HG03039 (cell line): ENCODE measurements around the gene SEMA6A.

Experiments
- ATAC-seq: cut with Tn5 transposase; IDR thresholded peaks from one replicate; pipeline ENCODE4 v1.9.1; 2021; ENCODE audit warnings: mild to moderate bottlenecking, moderate library complexity; ENCODE audit not compliant: unreplicated experiment

SEMA6A gene

DNA sequence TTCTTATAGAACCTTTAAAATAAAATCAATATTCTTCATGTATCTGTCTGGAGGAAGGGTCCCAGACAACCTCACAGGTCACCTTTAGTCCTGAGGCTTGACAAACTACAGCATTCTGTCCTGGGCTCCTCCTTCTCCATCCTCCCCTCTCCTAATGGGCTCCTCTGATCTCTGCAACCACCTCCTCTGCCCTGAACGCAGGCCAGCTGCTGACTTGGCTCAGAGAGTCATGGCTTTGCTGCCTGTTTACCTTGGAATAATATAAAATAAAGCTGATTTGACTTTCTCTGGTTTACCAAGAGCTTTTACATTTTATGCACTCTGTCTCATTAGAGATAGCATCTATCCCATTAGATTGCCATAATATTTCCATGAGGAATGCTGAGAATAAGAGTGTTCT is 159.4 kb downstream of the SEMA6A start:
- no peak for ATAC-seq

GRCh38 chr5:116411101-116411571 is 163.5 kb downstream of the SEMA6A start:
- no peak for ATAC-seq

GRCh38 chr5:116410336-116410890 is 164.2 kb downstream of the SEMA6A start:
- ATAC-seq = no peak

GRCh38 chr5:116409591-116410296 is 164.9 kb downstream of the SEMA6A start:
- ATAC-seq = no peak

DNA sequence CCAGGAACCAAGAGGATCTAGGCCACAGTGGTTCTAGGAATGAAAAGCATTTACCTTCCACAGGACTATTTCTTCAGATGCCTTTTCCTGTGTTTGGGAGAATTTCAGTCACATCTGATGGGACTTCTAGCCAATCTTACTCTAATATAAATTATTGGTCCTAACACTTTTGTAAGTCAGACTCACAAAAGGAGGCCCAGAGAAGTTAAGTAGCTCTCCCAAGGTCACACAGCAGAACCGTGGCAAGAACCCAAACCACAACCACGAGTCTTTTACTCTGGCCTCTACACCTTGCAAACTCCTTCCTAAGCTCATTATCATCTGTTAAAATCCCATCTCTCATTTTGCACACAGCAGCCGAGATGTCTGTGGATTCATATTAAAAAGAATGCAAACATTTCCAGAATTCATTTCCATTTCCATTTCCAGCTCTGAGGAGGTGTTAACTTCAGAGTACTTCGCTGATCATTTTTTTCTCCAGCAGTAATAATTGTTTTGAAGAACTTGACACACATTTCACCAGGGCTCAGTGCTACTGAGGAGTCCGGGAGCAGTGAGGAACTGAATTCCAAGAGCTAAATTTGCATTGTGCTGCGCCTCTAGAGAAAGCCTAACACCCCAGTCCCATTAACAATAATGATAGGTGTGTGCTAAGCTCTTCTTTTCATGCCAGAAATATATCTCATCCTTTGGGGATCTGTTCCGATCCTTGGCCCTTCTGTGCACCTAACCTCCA is 168.1 kb downstream of the SEMA6A start:
- no peak for ATAC-seq

GRCh38 chr5:116404792-116405191 is 169.8 kb downstream of the SEMA6A start:
- ATAC-seq = no peak

- ATAC-seq = no peak
These were observed 170.6 kb downstream of the SEMA6A start for GRCh38 chr5:116404016-116404415.

GRCh38 chr5:116402235-116402634 is 172.4 kb downstream of the SEMA6A start:
- no peak for ATAC-seq

- ATAC-seq = no peak
These were observed 173.0 kb downstream of the SEMA6A start for GRCh38 chr5:116401576-116401975.

DNA sequence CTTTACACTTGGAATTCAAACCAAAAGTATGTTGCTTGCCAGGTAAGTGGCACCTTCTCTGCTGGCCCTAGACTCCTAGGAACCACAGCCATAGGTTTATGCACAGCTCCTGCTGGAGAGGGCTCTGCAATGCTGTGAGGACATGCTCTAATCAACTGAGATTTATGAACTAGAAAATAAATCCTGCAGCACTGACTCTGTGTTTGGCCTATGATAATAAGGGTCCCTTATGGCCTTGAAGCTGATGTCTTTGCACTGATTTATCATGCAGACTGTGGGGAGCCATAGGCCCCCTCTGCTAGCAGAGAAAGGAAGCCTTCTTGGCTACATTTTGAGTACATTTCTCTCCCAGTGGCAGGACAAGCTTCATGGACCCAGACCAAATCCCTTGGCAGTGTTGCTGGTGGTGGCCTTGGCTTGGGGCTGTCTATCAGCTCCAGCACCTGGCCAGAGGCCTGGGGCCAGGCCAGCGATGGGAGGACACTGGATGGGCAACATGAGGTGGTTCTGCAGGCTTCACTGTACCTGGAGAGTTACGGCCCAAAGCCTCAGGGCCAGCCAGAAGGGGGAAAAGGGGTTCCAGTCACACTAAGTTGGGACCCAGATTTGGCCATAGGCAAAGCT is 178.0 kb downstream of the SEMA6A start:
- ATAC-seq = no peak

GRCh38 chr5:116395631-116396203 is 178.9 kb downstream of the SEMA6A start:
- ATAC-seq = no peak

DNA sequence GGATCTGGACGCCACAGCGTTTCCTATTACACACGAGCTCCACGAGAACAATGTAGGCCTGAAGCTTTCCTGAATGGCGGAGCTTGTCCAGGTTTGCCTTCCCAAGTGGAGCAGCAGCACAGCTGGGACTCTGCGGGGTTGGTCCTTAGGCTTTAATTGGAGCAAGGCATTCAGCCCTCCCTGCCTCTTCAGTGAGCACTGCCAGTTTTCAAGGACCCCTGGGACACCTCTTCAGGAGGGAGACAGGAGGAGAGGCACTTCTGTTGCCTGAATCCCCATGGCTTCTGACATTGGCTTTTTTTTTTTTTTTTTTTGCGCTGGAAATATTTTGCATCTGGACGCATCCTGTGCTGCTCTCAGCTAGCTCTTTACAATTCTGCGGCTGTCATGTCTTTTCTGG is 179.4 kb downstream of the SEMA6A start:
- ATAC-seq = no peak

DNA sequence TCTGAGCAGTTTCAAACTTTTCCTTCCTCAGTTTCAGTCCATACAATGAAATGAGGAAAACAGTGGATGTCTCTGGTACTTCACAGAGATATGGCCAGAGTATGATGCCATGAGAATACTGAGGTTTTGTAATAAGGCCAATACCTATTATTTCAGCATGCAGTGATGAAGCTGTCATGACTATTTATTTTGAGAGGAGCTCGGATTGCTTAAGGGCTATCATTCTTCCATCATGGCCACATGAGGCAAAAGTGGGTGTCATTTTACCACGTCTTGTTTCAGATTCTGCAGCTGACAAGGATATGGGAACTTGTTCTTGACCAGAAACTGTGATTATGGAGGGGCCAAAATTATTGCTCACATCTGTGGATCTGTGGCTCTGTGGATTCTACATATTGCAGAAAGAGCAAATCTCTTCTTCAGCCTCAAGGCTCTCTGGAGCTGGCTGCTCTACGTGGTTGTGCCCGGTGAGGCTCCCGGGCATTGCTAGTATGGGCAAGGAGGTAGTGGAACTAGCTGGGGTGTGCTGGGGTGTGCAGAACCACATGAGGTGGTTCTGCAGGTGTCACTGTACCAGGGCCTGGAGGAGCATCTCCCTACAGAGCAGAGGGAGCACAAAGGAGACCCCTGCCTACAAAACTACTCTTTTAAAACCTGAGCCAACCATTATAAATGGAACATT is 180.3 kb downstream of the SEMA6A start:
- no peak for ATAC-seq
